ENCODE results near the gene LAIR2.

LAIR2 gene

GRCh38 chr19:54458648-54459281 lies 43.9 kb upstream of the LAIR2 start:
- Histone ChIP-seq H3K27me3 (replicated peaks; ENCODE audit: insufficient read depth, low read length) (no peaks in the 10 kb centered on the region), H3K27ac (ENCODE audit: low read length) (no peak overlapping the region), H3K9me3 (replicated peaks; ENCODE audit: insufficient read depth, low read length) (no peaks in the 10 kb centered on the region), H3K4me1 (ENCODE audit: low read length) (peaks cover 5% of the 10 kb centered on the region; the same call in 1 of the 2 replicates), H3K9ac (ENCODE audit: low read length) (no peak overlapping the region), H3K4me2 (ENCODE audit: low read depth, low read length) (no peak overlapping the region), H3K9me2 (replicated peaks; ENCODE audit: insufficient read depth, low read length) (no peaks in the 10 kb centered on the region), H3K4me3 (ENCODE audit: low read length) (no peak overlapping the region), H3K79me2 (ENCODE audit: low read length) (peaks cover 57% of the 10 kb centered on the region), H4K20me1 (ENCODE audit: insufficient read depth, low read length) (peaks cover 6% of the 10 kb centered on the region), H3K36me3 (replicated peaks; ENCODE audit: insufficient read depth, low read length) (peaks cover 18% of the 10 kb centered on the region), H3F3A (ENCODE audit: insufficient read depth, low read length) (peaks cover 7% of the 10 kb centered on the region; the same call in 1 of the 2 replicates), H2AFZ (ENCODE audit: low read length) (no peak overlapping the region)
- TF ChIP-seq EZH2 (optimal IDR thresholded peaks at IDR 0.05; ENCODE audit: low read depth, low read length), result no peak
- no peak for DNase-seq

GRCh38 chr19:54459282-54460229 lies 43.1 kb upstream of the LAIR2 start:
- Histone ChIP-seq H2AFZ (ENCODE audit: low read length) (no peak overlapping the region), H3K36me3 (replicated peaks; ENCODE audit: insufficient read depth, low read length) (peaks cover 10% of the 10 kb centered on the region), H3K9ac (ENCODE audit: low read length) (no peak overlapping the region), H3K4me1 (ENCODE audit: low read length) (peaks cover 5% of the 10 kb centered on the region; the same call in 1 of the 2 replicates), H3K27ac (ENCODE audit: low read length) (no peak overlapping the region), H3K9me2 (replicated peaks; ENCODE audit: insufficient read depth, low read length) (no peaks in the 10 kb centered on the region), H3K79me2 (ENCODE audit: low read length) (peaks cover 49% of the 10 kb centered on the region), H3K4me2 (ENCODE audit: low read depth, low read length) (no peak overlapping the region), H3F3A (ENCODE audit: insufficient read depth, low read length) (peaks cover 13% of the 10 kb centered on the region), H3K9me3 (replicated peaks; ENCODE audit: insufficient read depth, low read length) (no peaks in the 10 kb centered on the region), H4K20me1 (ENCODE audit: insufficient read depth, low read length) (peaks cover 6% of the 10 kb centered on the region), H3K4me3 (ENCODE audit: low read length) (no peak overlapping the region), H3K27me3 (replicated peaks; ENCODE audit: insufficient read depth, low read length) (no peaks in the 10 kb centered on the region)
- TF ChIP-seq EZH2phosphoT487 (IDR thresholded peaks at IDR 0.05; ENCODE audit: low read length) (no peak), CTCF (IDR thresholded peaks at IDR 0.05; ENCODE audit: low read length) (no peak), EZH2 (optimal IDR thresholded peaks at IDR 0.05; ENCODE audit: low read depth, low read length) (no peak)
- DNase-seq, result no peak

GRCh38 chr19:54460230-54461005 lies 42.2 kb upstream of the LAIR2 start:
- H3K36me3 ChIP-seq (replicated peaks; ENCODE audit: insufficient read depth, low read length), result peaks cover 4% of the 10 kb centered on the region
- no peak overlapping the region for H2AFZ ChIP-seq (ENCODE audit: low read length)
- no peak overlapping the region for H3K9ac ChIP-seq (ENCODE audit: low read length)
- no peak overlapping the region for H3K4me2 ChIP-seq (ENCODE audit: low read depth, low read length)
- H3K79me2 ChIP-seq (ENCODE audit: low read length), result peaks cover 40% of the 10 kb centered on the region
- DNase-seq, result no peak
- no peaks in the 10 kb centered on the region for H3K9me2 ChIP-seq (replicated peaks; ENCODE audit: insufficient read depth, low read length)
- TF ChIP-seq EZH2 (optimal IDR thresholded peaks at IDR 0.05; ENCODE audit: low read depth, low read length) (no peak), CTCF (IDR thresholded peaks at IDR 0.05; ENCODE audit: low read length) (no peak), EZH2phosphoT487 (IDR thresholded peaks at IDR 0.05; ENCODE audit: low read length) (no peak)
- H3K4me1 ChIP-seq (ENCODE audit: low read length), result peaks cover 5% of the 10 kb centered on the region; the same call in 1 of the 2 replicates
- no peaks in the 10 kb centered on the region for H3K27me3 ChIP-seq (replicated peaks; ENCODE audit: insufficient read depth, low read length)
- H3K27ac ChIP-seq (ENCODE audit: low read length), result no peak overlapping the region
- peaks cover 16% of the 10 kb centered on the region for H3F3A ChIP-seq (ENCODE audit: insufficient read depth, low read length)
- no peaks in the 10 kb centered on the region for H3K9me3 ChIP-seq (replicated peaks; ENCODE audit: insufficient read depth, low read length)
- no peak overlapping the region for H3K4me3 ChIP-seq (ENCODE audit: low read length)
- H4K20me1 ChIP-seq (ENCODE audit: insufficient read depth, low read length), result peaks cover 6% of the 10 kb centered on the region
